Mesenchymal stem cell (in vitro differentiated cells and primary cell): Measurements from ENCODE around the gene E2F4.
A peak's percentile ranks its signal among the peaks of the same experiment; 100 is the strongest.

Experiments used
- DNase-seq: peaks from one replicate; pipeline ENCODE4 v3.0.0-alpha.2; 2013
- H2AFZ ChIP-seq: one replicate; pipeline ENCODE4 v1.6.1; 2013; ENCODE audit warnings: low read depth, mild to moderate bottlenecking, control low read depth, inconsistent platforms, low read length, moderate library complexity
- H2AK5ac ChIP-seq: 2 replicates; pipeline ENCODE4 v1.6.1; 2013; ENCODE audit warnings: low read length, moderate library complexity, mild to moderate bottlenecking, inconsistent platforms; ENCODE audit not compliant: severe bottlenecking
- H2BK120ac ChIP-seq: one replicate; pipeline ENCODE4 v1.6.1; 2013; ENCODE audit warnings: low read depth, mild to moderate bottlenecking, inconsistent platforms, low read length, moderate library complexity
- H2BK12ac ChIP-seq, 2 experiments: one replicate each; pipeline ENCODE4 v1.6.1; 2013; ENCODE audit warnings: inconsistent platforms in 2 of 2, low read length in 2 of 2, mild to moderate bottlenecking in 2 of 2, moderate library complexity in 2 of 2, control low read depth in 1 of 2
- H2BK15ac ChIP-seq: one replicate; pipeline ENCODE4 v1.6.1; 2013; ENCODE audit warnings: mild to moderate bottlenecking, low read depth, inconsistent platforms; ENCODE audit not compliant: poor library complexity, severe bottlenecking
- H2BK5ac ChIP-seq: 2 replicates; pipeline ENCODE4 v1.6.1; 2013; ENCODE audit warnings: low read depth, mild to moderate bottlenecking, low read length, control low read depth, inconsistent platforms; ENCODE audit not compliant: poor library complexity, severe bottlenecking
- H3K14ac ChIP-seq, 2 experiments: one replicate each; pipeline ENCODE4 v1.6.1; 2013; ENCODE audit warnings: inconsistent platforms in 2 of 2, low read length in 2 of 2, control low read depth in 1 of 2, mild to moderate bottlenecking in 1 of 2, moderate library complexity in 1 of 2
- H3K18ac ChIP-seq, 2 experiments: one replicate each; pipeline ENCODE4 v1.6.1; 2013; ENCODE audit warnings: inconsistent platforms in 2 of 2, low read length in 2 of 2, control low read depth in 1 of 2, low read depth in 1 of 2, mild to moderate bottlenecking in 1 of 2
- H3K23ac ChIP-seq, 2 experiments: one replicate each; pipeline ENCODE4 v1.6.1; 2013; ENCODE audit warnings: inconsistent platforms in 2 of 2, low read length in 2 of 2, mild to moderate bottlenecking in 2 of 2, moderate library complexity in 2 of 2, control low read depth in 1 of 2
- H3K27ac ChIP-seq: 2 replicates; pipeline ENCODE4 v1.5.1; 2013; ENCODE audit warnings: mild to moderate bottlenecking, moderate library complexity, low read length, control low read depth, inconsistent platforms; ENCODE audit not compliant: poor library complexity, severe bottlenecking
- H3K27me3 ChIP-seq, 2 experiments: 2 replicates each; pipeline versions ENCODE4 v1.6.1 to v1.7.0; 2013; ENCODE audit warnings: low read length in 2 of 2, mild to moderate bottlenecking in 2 of 2, moderate library complexity in 2 of 2, control low read depth in 1 of 2, inconsistent platforms in 1 of 2; ENCODE audit not compliant: control insufficient read depth in 1 of 2, insufficient read depth in 1 of 2
- H3K36me3 ChIP-seq, 2 experiments: 2 replicates each; pipeline versions ENCODE4 v1.6.1 to v1.7.0; 2013; ENCODE audit warnings: low read length in 2 of 2, control low read depth in 1 of 2, inconsistent platforms in 1 of 2, low read depth in 1 of 2, mild to moderate bottlenecking in 1 of 2; ENCODE audit not compliant: insufficient read depth in 2 of 2, control insufficient read depth in 1 of 2
- H3K4ac ChIP-seq, 2 experiments: one replicate each; pipeline ENCODE4 v1.6.1; 2013; ENCODE audit warnings: inconsistent platforms in 2 of 2, low read length in 2 of 2, mild to moderate bottlenecking in 2 of 2, moderate library complexity in 2 of 2, control low read depth in 1 of 2, low read depth in 1 of 2
- H3K4me1 ChIP-seq: 2 replicates; pipeline ENCODE4 v1.6.1; 2013; ENCODE audit warnings: low read depth, low read length, control low read depth; ENCODE audit not compliant: control insufficient read depth, insufficient read depth
- H3K4me2 ChIP-seq: 2 replicates; pipeline ENCODE4 v1.6.1; 2013; ENCODE audit warnings: low read length, mild to moderate bottlenecking, inconsistent platforms; ENCODE audit not compliant: poor library complexity, severe bottlenecking
- H3K4me3 ChIP-seq, 2 experiments: 2 replicates each; pipeline versions ENCODE4 v1.5.1 to v1.7.0; 2013; ENCODE audit warnings: low read length in 2 of 2, mild to moderate bottlenecking in 2 of 2, control low read depth in 1 of 2, low read depth in 1 of 2; ENCODE audit not compliant: insufficient read depth in 1 of 2
- H3K79me1 ChIP-seq: replicated peaks from 2 replicates; pipeline ENCODE4 v1.6.1; 2013; ENCODE audit warnings: mild to moderate bottlenecking, control low read depth, low read length, inconsistent platforms; ENCODE audit not compliant: poor library complexity, severe bottlenecking
- H3K9ac ChIP-seq: 2 replicates; pipeline ENCODE4 v1.7.0; 2013; ENCODE audit warnings: mild to moderate bottlenecking, low read length, moderate library complexity
- H3K9me3 ChIP-seq: 2 replicates; pipeline ENCODE4 v1.7.0; 2013; ENCODE audit warnings: mild to moderate bottlenecking, low read length; ENCODE audit not compliant: control insufficient read depth
- H4K8ac ChIP-seq: one replicate; pipeline ENCODE4 v1.6.1; 2013; ENCODE audit warnings: inconsistent platforms, mild to moderate bottlenecking, low read length, moderate library complexity
- H4K91ac ChIP-seq: one replicate; pipeline ENCODE4 v1.6.1; 2013; ENCODE audit warnings: mild to moderate bottlenecking, low read length, inconsistent platforms
- WGBS: methylation state at CpG from one replicate; pipeline ENCODE4 v1.1.7; 2013; ENCODE audit warnings: mixed read lengths; 5-methylcytosine and 5-hydroxymethylcytosine counted together

E2F4 gene

DNA sequence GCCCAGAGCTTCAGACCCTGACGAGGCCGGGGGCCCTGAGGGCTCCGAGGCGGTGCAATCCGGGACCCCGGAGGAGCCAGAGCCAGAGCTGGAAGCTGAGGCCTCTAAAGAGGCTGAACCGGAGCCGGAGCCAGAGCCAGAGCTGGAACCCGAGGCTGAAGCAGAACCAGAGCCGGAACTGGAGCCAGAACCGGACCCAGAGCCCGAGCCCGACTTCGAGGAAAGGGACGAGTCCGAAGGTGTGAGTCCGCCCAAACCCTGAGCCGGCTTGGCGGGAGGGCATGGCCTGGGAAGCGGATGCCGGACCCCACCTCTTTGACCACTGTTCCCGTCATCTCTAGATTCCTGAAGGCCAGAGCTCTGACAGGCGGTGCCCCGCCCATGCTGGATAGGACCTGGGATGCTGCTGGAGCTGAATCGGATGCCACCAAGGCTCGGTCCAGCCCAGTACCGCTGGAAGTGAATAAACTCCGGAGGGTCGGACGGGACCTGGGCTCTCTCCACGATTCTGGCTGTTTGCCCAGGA is 17.2 kb upstream of the E2F4 start:
- Histone ChIP-seq H2BK120ac (peak overlapping the region; percentile 81), H3K4me3 (peak overlapping the region in 1 of 2 experiments; percentile 82), H3K18ac (peak overlapping the region in 1 of 2 experiments; percentile 38), H3K79me1 (peaks cover 11% of the 10 kb centered on the region), H4K8ac (peak overlapping the region; percentile 83), H3K14ac (peak overlapping the region in 1 of 2 experiments; percentile 18), H2BK12ac (peak overlapping the region in 1 of 2 experiments; percentile 12), H4K91ac (peak overlapping the region; percentile 64), H3K4me2 (peak overlapping the region; percentile 90), H3K27ac (no peak overlapping the region), H2AK5ac (no peak overlapping the region), H2AFZ (no peak overlapping the region), H3K4ac (peak overlapping the region in 1 of 2 experiments; percentile 50), H3K4me1 (peaks cover 39% of the 10 kb centered on the region), H3K27me3 (no peaks in the 10 kb centered on the region), H3K36me3 (peaks cover 0 to 24% of the 10 kb centered on the region in 2 experiments), H2BK15ac (peak overlapping the region; percentile 60), H3K9ac (peak overlapping the region; percentile 80), H3K9me3 (no peaks in the 10 kb centered on the region), H2BK5ac (no peak overlapping the region), H3K23ac (no peak overlapping the region)
- DNase-seq: no peak
- 71% methylated on average over 31 of the region's 31 CpGs for WGBS

GRCh38 chr16:67176662-67177061 is 15.3 kb upstream of the E2F4 start:
- H4K8ac ChIP-seq: no peak overlapping the region
- H3K36me3 ChIP-seq: peaks cover 0 to 34% of the 10 kb centered on the region in 2 experiments
- H2AK5ac ChIP-seq: no peak overlapping the region
- no peak overlapping the region for H3K18ac ChIP-seq
- no peak overlapping the region for H2BK120ac ChIP-seq
- H2AFZ ChIP-seq: no peak overlapping the region
- DNase-seq: no peak
- no peaks in the 10 kb centered on the region for H3K27me3 ChIP-seq
- H3K9ac ChIP-seq: no peak overlapping the region
- H2BK12ac ChIP-seq: no peak overlapping the region
- H3K27ac ChIP-seq: no peak overlapping the region
- 92% methylated on average over 12 of the region's 12 CpGs for WGBS
- no peak overlapping the region for H4K91ac ChIP-seq
- H3K4me2 ChIP-seq: no peak overlapping the region
- H2BK15ac ChIP-seq: no peak overlapping the region
- no peak overlapping the region for H3K4ac ChIP-seq
- H2BK5ac ChIP-seq: no peak overlapping the region
- no peaks in the 10 kb centered on the region for H3K9me3 ChIP-seq
- H3K4me1 ChIP-seq: peaks cover 31% of the 10 kb centered on the region
- no peak overlapping the region for H3K23ac ChIP-seq
- no peak overlapping the region for H3K14ac ChIP-seq
- peaks cover 25% of the 10 kb centered on the region for H3K79me1 ChIP-seq
- H3K4me3 ChIP-seq: no peak overlapping the region

GRCh38 chr16:67177743-67178699 is 13.9 kb upstream of the E2F4 start:
- H2BK120ac ChIP-seq: no peak overlapping the region
- peak overlapping the region in 1 of 2 experiments; percentile 34 for H2BK12ac ChIP-seq
- no peak overlapping the region for H2BK15ac ChIP-seq
- H3K36me3 ChIP-seq: peaks cover 0 to 34% of the 10 kb centered on the region in 2 experiments
- H3K4ac ChIP-seq: no peak overlapping the region
- peak overlapping the region; percentile 86 for H3K4me2 ChIP-seq
- H3K4me3 ChIP-seq: peak overlapping the region; percentile 53 to 71
- no peak overlapping the region for H2BK5ac ChIP-seq
- H3K27ac ChIP-seq: no peak overlapping the region
- peaks cover 31% of the 10 kb centered on the region for H3K4me1 ChIP-seq
- H3K14ac ChIP-seq: peak overlapping the region in 1 of 2 experiments; percentile 70
- peak overlapping the region in 1 of 2 experiments; percentile 9 for H3K23ac ChIP-seq
- peak overlapping the region; percentile 1 for H2AFZ ChIP-seq
- no peaks in the 10 kb centered on the region for H3K27me3 ChIP-seq
- peaks cover 27% of the 10 kb centered on the region for H3K79me1 ChIP-seq
- no peaks in the 10 kb centered on the region for H3K9me3 ChIP-seq
- 12% methylated on average over 53 of the region's 73 CpGs for WGBS
- no peak overlapping the region for H2AK5ac ChIP-seq
- H3K18ac ChIP-seq: peak overlapping the region in 1 of 2 experiments; percentile 25
- H4K8ac ChIP-seq: no peak overlapping the region
- DNase-seq: peak; percentile 74
- peak overlapping the region; percentile 32 for H3K9ac ChIP-seq
- H4K91ac ChIP-seq: peak overlapping the region; percentile 21
